MM.1S (cell line): Measurements from ENCODE around the gene AUTS2.

Source experiments
- DNase-seq: peaks from one replicate; pipeline ENCODE4 v3.0.0-alpha.2; 2015
- H2AFZ ChIP-seq: fragments of 300-600 bp; sonication (generic); 2 replicates; pipeline ENCODE4 v1.6.0; 2016; ENCODE audit warnings: antibody characterized with exemption, low read length
- H3F3A ChIP-seq: fragments of 300-600 bp; sonication (generic); 2 replicates; pipeline ENCODE4 v1.6.1; 2016; ENCODE audit warnings: mild to moderate bottlenecking, antibody characterized with exemption, low read length, moderate library complexity, mixed read lengths; ENCODE audit not compliant: insufficient read depth
- H3K27ac ChIP-seq: fragments of 300-600 bp; sonication (generic); 2 replicates; pipeline ENCODE4 v1.5.1; 2016; ENCODE audit warnings: mild to moderate bottlenecking, low read length
- H3K27me3 ChIP-seq: fragments of 300-600 bp; sonication (generic); replicated peaks from 2 replicates; pipeline ENCODE4 v1.6.0; 2016; ENCODE audit warnings: low read length; ENCODE audit not compliant: insufficient read depth
- H3K36me3 ChIP-seq: fragments of 300-600 bp; sonication (generic); replicated peaks from 2 replicates; pipeline ENCODE4 v1.6.1; 2016; ENCODE audit warnings: mild to moderate bottlenecking, low read length, mixed read lengths; ENCODE audit not compliant: insufficient read depth
- H3K4me1 ChIP-seq: fragments of 300-600 bp; sonication (generic); 2 replicates; pipeline ENCODE4 v1.6.1; 2016; ENCODE audit warnings: low read length, mixed read lengths
- H3K4me2 ChIP-seq: fragments of 300-600 bp; sonication (generic); 2 replicates; pipeline ENCODE4 v1.6.0; 2016; ENCODE audit warnings: low read depth, low read length
- H3K4me3 ChIP-seq: fragments of 300-600 bp; sonication (generic); 2 replicates; pipeline ENCODE4 v1.5.1; 2016; ENCODE audit warnings: low read length, mixed read lengths
- H3K79me2 ChIP-seq: fragments of 300-600 bp; sonication (generic); 2 replicates; pipeline ENCODE4 v1.6.1; 2016; ENCODE audit warnings: mixed run types, low read length, mixed read lengths
- H3K9ac ChIP-seq: fragments of 300-600 bp; sonication (generic); 2 replicates; pipeline ENCODE4 v1.6.1; 2016; ENCODE audit warnings: low read length, mixed read lengths
- H3K9me2 ChIP-seq: fragments of 300-600 bp; sonication (generic); replicated peaks from 2 replicates; pipeline ENCODE4 v1.6.1; 2016; ENCODE audit warnings: mild to moderate bottlenecking, low read length, mixed read lengths; ENCODE audit not compliant: insufficient read depth
- H3K9me3 ChIP-seq: fragments of 300-600 bp; sonication (generic); replicated peaks from 2 replicates; pipeline ENCODE4 v1.6.1; 2016; ENCODE audit warnings: mild to moderate bottlenecking, low read length, mixed read lengths; ENCODE audit not compliant: insufficient read depth
- H4K20me1 ChIP-seq: fragments of 300-600 bp; sonication (generic); 2 replicates; pipeline ENCODE4 v1.6.1; 2016; ENCODE audit warnings: mild to moderate bottlenecking, low read length, moderate library complexity, mixed read lengths; ENCODE audit not compliant: insufficient read depth
- EZH2 ChIP-seq: fragments of 300-600 bp; sonication (generic); optimal IDR thresholded peaks from 2 replicates; pipeline ENCODE3; 2017; ENCODE audit warnings: low read depth, mild to moderate bottlenecking, antibody characterized with exemption, low read length, mixed read lengths
- EZH2phosphoT487 ChIP-seq: fragments of 300-600 bp; sonication (generic); IDR thresholded peaks from 2 replicates; pipeline ENCODE4 v1.6.1; 2018; ENCODE audit warnings: antibody characterized with exemption, low read length
- TF ChIP-seq, protein P1 (sequence below): fragments of 300-600 bp; sonication (generic); IDR thresholded peaks from 2 replicates; pipeline ENCODE4 v1.5.1; 2016; ENCODE audit warnings: antibody characterized with exemption, low read length, mixed read lengths

Gene AUTS2

GRCh38 chr7:69833964-69834363 lies 235.7 kb downstream of the AUTS2 start:
- H3K9me3 ChIP-seq = no peaks in the 10 kb centered on the region
- no peak for DNase-seq
- TF ChIP-seq EZH2 = no peak
- no peak for TF ChIP-seq EZH2phosphoT487
- TF ChIP-seq, protein P1, sequence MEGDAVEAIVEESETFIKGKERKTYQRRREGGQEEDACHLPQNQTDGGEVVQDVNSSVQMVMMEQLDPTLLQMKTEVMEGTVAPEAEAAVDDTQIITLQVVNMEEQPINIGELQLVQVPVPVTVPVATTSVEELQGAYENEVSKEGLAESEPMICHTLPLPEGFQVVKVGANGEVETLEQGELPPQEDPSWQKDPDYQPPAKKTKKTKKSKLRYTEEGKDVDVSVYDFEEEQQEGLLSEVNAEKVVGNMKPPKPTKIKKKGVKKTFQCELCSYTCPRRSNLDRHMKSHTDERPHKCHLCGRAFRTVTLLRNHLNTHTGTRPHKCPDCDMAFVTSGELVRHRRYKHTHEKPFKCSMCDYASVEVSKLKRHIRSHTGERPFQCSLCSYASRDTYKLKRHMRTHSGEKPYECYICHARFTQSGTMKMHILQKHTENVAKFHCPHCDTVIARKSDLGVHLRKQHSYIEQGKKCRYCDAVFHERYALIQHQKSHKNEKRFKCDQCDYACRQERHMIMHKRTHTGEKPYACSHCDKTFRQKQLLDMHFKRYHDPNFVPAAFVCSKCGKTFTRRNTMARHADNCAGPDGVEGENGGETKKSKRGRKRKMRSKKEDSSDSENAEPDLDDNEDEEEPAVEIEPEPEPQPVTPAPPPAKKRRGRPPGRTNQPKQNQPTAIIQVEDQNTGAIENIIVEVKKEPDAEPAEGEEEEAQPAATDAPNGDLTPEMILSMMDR = no peak
- H3K9ac ChIP-seq = no peak overlapping the region
- no peaks in the 10 kb centered on the region for H3K79me2 ChIP-seq
- H3K9me2 ChIP-seq = no peaks in the 10 kb centered on the region
- no peak overlapping the region for H3K4me3 ChIP-seq
- no peaks in the 10 kb centered on the region for H3K36me3 ChIP-seq
- H4K20me1 ChIP-seq = no peaks in the 10 kb centered on the region
- H3K4me1 ChIP-seq = no peaks in the 10 kb centered on the region
- H2AFZ ChIP-seq = no peak overlapping the region
- no peaks in the 10 kb centered on the region for H3K27me3 ChIP-seq
- no peaks in the 10 kb centered on the region for H3F3A ChIP-seq
- H3K27ac ChIP-seq = no peak overlapping the region
- no peak overlapping the region for H3K4me2 ChIP-seq

GRCh38 chr7:69836702-69837101 lies 238.4 kb downstream of the AUTS2 start:
- H3K27ac ChIP-seq = no peak overlapping the region
- H2AFZ ChIP-seq = no peak overlapping the region
- no peaks in the 10 kb centered on the region for H3K36me3 ChIP-seq
- H3K9ac ChIP-seq = no peak overlapping the region
- H3K4me2 ChIP-seq = no peak overlapping the region
- H3K9me3 ChIP-seq = no peaks in the 10 kb centered on the region
- H3K9me2 ChIP-seq = no peaks in the 10 kb centered on the region
- no peak overlapping the region for H3K4me3 ChIP-seq
- no peaks in the 10 kb centered on the region for H3K79me2 ChIP-seq
- H3K27me3 ChIP-seq = no peaks in the 10 kb centered on the region
- no peak for DNase-seq
- no peaks in the 10 kb centered on the region for H3F3A ChIP-seq
- no peaks in the 10 kb centered on the region for H3K4me1 ChIP-seq
- no peaks in the 10 kb centered on the region for H4K20me1 ChIP-seq
- TF ChIP-seq EZH2phosphoT487 (no peak), EZH2 (no peak)
- TF ChIP-seq, protein P1 = no peak

GRCh38 chr7:69837387-69838068 lies 239.3 kb downstream of the AUTS2 start:
- no peaks in the 10 kb centered on the region for H4K20me1 ChIP-seq
- H3K4me1 ChIP-seq = no peaks in the 10 kb centered on the region
- H3K9me3 ChIP-seq = no peaks in the 10 kb centered on the region
- no peaks in the 10 kb centered on the region for H3F3A ChIP-seq
- H3K36me3 ChIP-seq = no peaks in the 10 kb centered on the region
- H3K79me2 ChIP-seq = no peaks in the 10 kb centered on the region
- no peak overlapping the region for H3K4me2 ChIP-seq
- TF ChIP-seq EZH2phosphoT487 (no peak), EZH2 (no peak)
- TF ChIP-seq, protein P1 = no peak
- DNase-seq = no peak
- H3K9ac ChIP-seq = no peak overlapping the region
- H3K9me2 ChIP-seq = no peaks in the 10 kb centered on the region
- H2AFZ ChIP-seq = no peak overlapping the region
- H3K4me3 ChIP-seq = no peak overlapping the region
- H3K27ac ChIP-seq = no peak overlapping the region
- no peaks in the 10 kb centered on the region for H3K27me3 ChIP-seq
